Esophagus squamous epithelium (tissue), 5 donors: Measurements from ENCODE around the gene THEM5. TPM values are rescaled to one million over a fixed set of nuclear protein-coding genes. Genes with fewer than 3 reads are reported as not detected.
"Not testable (repeated sequence)": the region's sequence is repeated elsewhere in the genome, so short reads cannot be mapped to it uniquely, and the experiment has no call there.

Source experiments
- DNase-seq: peaks from one replicate; lab custom pipeline; 2025; lab: John Stamatoyannopoulos, UW
- H3K27ac ChIP-seq, 4 donors: fragments of 200-600 bp; sonication (generic); one replicate each; pipeline ENCODE4 v1.5.1; 2016 to 2019; ENCODE audit warnings: mild to moderate bottlenecking in 1 of 4
- H3K27me3 ChIP-seq, 4 donors: fragments of 200-600 bp; sonication (generic); 1 replicate in 3 of 4; 2 replicates in 1 of 4; pipeline versions ENCODE4 v1.5.1 to v1.6.0; 2017 to 2021; ENCODE audit warnings: antibody characterized with exemption in 1 of 4
- H3K36me3 ChIP-seq, 3 donors: fragments of 200-600 bp; sonication (generic); one replicate each; pipeline ENCODE4 v1.5.1; 2016 to 2019
- H3K4me1 ChIP-seq, 3 donors: fragments of 200-600 bp; sonication (generic); one replicate each; pipeline ENCODE4 v1.5.1; 2017 to 2019
- H3K4me3 ChIP-seq, 4 donors: fragments of 200-600 bp; sonication (generic); 1 replicate in 3 of 4; 2 replicates in 1 of 4; pipeline ENCODE4 v1.5.1; 2016 to 2019; ENCODE audit warnings: mild to moderate bottlenecking in 2 of 4, moderate library complexity in 1 of 4
- H3K9me3 ChIP-seq, 3 donors: fragments of 200-600 bp; sonication (generic); one replicate each; pipeline ENCODE4 v1.5.1; 2016 to 2019
- POLR2A ChIP-seq, 4 donors: fragments of 450-650 bp; IDR thresholded peaks; one replicate each; pipeline ENCODE4 v1.6.1; 2017; ENCODE audit warnings: antibody characterized with exemption in 4 of 4, mild to moderate bottlenecking in 4 of 4, moderate library complexity in 3 of 4
- WGBS, 2 donors: methylation state at CpG; one replicate each; pipeline ENCODE4 v1.1.5; 2018; 5-methylcytosine and 5-hydroxymethylcytosine counted together
- intact Hi-C: fragments of 100-400 bp; cut with DNase I; formaldehyde crosslinking; loops from one replicate; pipeline ENCODE4 v1.15.0; 2022
- total RNA-seq, 4 donors: library from RNA; depleted of rRNA; stranded (reverse); fragments of >200 nt; gene quantifications; one replicate each; pipeline ENCODE4 v1.1.0, GENCODE V29; 2016
- TF ChIP-seq, protein P1 (sequence below), 6 experiments: fragments of 450-650 bp in 4 of 6; fragments of 200-600 bp in 2 of 6; sonication (generic) in 2 of 6; IDR thresholded peaks; one replicate each; pipeline ENCODE4 v1.5.1; 2016 to 2019; ENCODE audit warnings: antibody characterized with exemption in 6 of 6, mild to moderate bottlenecking in 4 of 6, moderate library complexity in 4 of 6
- donor health status: DM: yes; HTN: yes; CAD: no.

THEM5 gene
- total RNA-seq, 4 donors from 2014 or later = 0.76 to 1.7 TPM; not detected in 2

DNA sequence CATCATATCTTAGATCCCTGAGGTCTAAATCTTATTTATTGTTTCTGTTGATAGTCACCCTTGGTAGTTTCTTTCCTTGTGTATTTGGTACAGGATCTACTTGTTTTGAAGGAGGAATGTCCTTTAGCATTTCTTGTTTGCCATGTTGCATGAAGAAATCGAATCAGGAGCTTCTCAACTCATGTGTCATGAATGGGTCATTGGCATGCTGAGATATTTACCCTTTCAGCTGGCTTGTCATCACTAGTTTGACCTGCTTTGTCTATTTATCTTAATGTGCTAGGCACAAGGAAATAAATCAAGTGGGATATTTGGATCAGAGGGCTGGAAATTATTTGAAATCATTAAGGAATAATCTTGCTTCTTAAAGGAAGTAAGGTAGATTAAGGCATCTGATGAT lies 32.0 kb upstream of the THEM5 start:
- WGBS, 2 donors = 60 to 73% methylated on average over 1 of the region's 1 CpG
- no peak for DNase-seq
- H3K4me3 ChIP-seq = no peak overlapping the region
- H3K27me3 ChIP-seq = no peaks in the 10 kb centered on the region
- peak overlapping the region in 3 of 4 donors; percentile 29 to 49 (median 42) for H3K27ac ChIP-seq
- H3K36me3 ChIP-seq = peaks cover 0 to 4% (median 0%) of the 10 kb centered on the region in 3 donors
- no peaks in the 10 kb centered on the region for H3K9me3 ChIP-seq
- TF ChIP-seq POLR2A (IDR thresholded peaks at IDR 0.05) = no peak
- TF ChIP-seq, protein P1, sequence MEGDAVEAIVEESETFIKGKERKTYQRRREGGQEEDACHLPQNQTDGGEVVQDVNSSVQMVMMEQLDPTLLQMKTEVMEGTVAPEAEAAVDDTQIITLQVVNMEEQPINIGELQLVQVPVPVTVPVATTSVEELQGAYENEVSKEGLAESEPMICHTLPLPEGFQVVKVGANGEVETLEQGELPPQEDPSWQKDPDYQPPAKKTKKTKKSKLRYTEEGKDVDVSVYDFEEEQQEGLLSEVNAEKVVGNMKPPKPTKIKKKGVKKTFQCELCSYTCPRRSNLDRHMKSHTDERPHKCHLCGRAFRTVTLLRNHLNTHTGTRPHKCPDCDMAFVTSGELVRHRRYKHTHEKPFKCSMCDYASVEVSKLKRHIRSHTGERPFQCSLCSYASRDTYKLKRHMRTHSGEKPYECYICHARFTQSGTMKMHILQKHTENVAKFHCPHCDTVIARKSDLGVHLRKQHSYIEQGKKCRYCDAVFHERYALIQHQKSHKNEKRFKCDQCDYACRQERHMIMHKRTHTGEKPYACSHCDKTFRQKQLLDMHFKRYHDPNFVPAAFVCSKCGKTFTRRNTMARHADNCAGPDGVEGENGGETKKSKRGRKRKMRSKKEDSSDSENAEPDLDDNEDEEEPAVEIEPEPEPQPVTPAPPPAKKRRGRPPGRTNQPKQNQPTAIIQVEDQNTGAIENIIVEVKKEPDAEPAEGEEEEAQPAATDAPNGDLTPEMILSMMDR (IDR thresholded peaks at IDR 0.05) = no peak
- H3K4me1 ChIP-seq = peaks cover 0 to 28% (median 0%) of the 10 kb centered on the region in 3 donors
- intact Hi-C loops = no loop called here

DNA sequence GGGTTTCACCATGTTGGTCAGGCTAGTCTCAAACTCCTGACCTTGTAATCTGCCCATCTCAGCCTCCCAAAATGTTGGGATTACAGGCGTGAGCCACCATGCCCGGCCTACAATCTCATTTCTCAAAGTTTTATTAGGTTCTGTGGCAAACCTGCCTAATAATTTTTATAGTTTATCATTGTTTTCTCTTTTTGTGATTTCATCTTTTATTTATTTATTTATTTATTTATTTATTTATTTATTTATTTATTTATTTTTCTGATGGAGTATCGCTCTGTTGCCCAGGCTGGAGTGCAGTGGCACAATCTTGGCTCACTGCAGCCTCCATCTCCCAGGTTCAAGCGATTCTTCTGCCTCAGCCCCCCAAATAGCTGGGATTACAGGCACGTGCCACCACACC lies 31.4 kb upstream of the THEM5 start:
- DNase-seq, H3K9me3 ChIP-seq, H3K36me3 ChIP-seq, intact Hi-C loops, H3K27me3 ChIP-seq, H3K4me3 ChIP-seq: not testable (repeated sequence)
- H3K4me1 ChIP-seq = peaks cover 0 to 28% (median 0%) of the 10 kb centered on the region in 3 donors
- WGBS, 2 donors = 96% methylated on average over 5 of the region's 5 CpGs
- H3K27ac ChIP-seq = peak overlapping the region in 3 of 4 donors; percentile 29 to 49 (median 42)

DNA sequence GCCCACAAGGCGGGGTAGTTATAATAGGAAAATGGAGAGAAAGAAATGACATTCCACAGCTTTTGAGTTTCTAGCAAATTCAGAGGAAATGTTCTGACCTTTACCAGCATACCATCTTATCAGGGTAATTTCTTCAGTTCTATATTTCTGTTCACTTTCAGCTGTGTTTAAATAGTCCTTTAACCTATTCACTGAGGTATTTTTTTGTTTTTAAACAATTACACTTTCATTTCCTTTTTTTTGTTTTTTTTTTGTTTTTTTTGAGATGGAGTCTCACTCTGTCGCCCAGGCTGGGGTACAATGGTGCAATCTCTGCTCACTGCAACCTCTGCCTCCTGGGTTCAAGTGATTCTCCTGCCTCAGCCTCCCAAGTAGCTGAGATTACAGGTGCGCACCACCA lies 30.9 kb upstream of the THEM5 start:
- H3K36me3 ChIP-seq, H3K27me3 ChIP-seq, H3K9me3 ChIP-seq, intact Hi-C loops, DNase-seq, H3K27ac ChIP-seq, H3K4me3 ChIP-seq: not testable (repeated sequence)
- WGBS, 2 donors = 90 to 91% methylated on average over 3 of the region's 3 CpGs
- peaks cover 0 to 28% (median 0%) of the 10 kb centered on the region in 3 donors for H3K4me1 ChIP-seq

- WGBS, 2 donors = 86 to 100% methylated on average over 1 to 4 of the region's 4 CpGs
- H3K27me3 ChIP-seq, H3K27ac ChIP-seq, intact Hi-C loops, H3K9me3 ChIP-seq, DNase-seq, H3K4me3 ChIP-seq, H3K36me3 ChIP-seq: not testable (repeated sequence)
- H3K4me1 ChIP-seq = peaks cover 0 to 28% (median 0%) of the 10 kb centered on the region in 3 donors
Observed at GRCh38 chr1:151883898-151884297, 30.4 kb upstream of the THEM5 start.

- H3K27me3 ChIP-seq, H3K4me3 ChIP-seq, intact Hi-C loops, H3K36me3 ChIP-seq, DNase-seq, H3K9me3 ChIP-seq, H3K27ac ChIP-seq: not testable (repeated sequence)
- WGBS, 2 donors = 86 to 97% methylated on average over 5 of the region's 5 CpGs
- H3K4me1 ChIP-seq = peaks cover 0 to 28% (median 0%) of the 10 kb centered on the region in 3 donors
Observed at GRCh38 chr1:151882918-151883317, 29.4 kb upstream of the THEM5 start.

DNA sequence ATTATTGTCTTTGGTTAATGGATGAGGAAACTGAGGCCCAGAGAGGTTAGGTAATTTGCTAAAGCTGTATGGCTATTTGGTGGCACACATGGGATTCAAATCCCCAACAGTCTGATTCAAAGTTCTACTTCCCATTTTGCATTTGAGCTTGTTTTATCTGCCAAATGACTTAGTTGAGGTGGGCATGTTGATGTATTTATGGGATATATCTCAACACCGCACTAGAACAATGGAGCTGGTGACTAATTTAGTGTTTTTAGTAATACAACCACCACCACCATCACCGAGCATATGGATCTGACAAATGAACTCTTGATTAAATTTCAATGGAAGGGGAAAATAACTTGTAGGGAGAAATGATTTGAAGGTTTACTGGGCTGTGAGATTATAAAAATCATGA lies 29.0 kb upstream of the THEM5 start:
- H3K4me1 ChIP-seq = peaks cover 0 to 25% (median 0%) of the 10 kb centered on the region in 3 donors
- intact Hi-C loops = no loop called here
- no peak overlapping the region for H3K4me3 ChIP-seq
- no peak overlapping the region for H3K27ac ChIP-seq
- H3K27me3 ChIP-seq = no peaks in the 10 kb centered on the region
- no peaks in the 10 kb centered on the region for H3K9me3 ChIP-seq
- WGBS, 2 donors = 67 to 73% methylated on average over 2 of the region's 2 CpGs
- no peak for TF ChIP-seq POLR2A (IDR thresholded peaks at IDR 0.05)
- TF ChIP-seq, protein P1 (IDR thresholded peaks at IDR 0.05) = no peak
- no peak for DNase-seq
- H3K36me3 ChIP-seq = peaks cover 0 to 7% (median 0%) of the 10 kb centered on the region in 3 donors

DNA sequence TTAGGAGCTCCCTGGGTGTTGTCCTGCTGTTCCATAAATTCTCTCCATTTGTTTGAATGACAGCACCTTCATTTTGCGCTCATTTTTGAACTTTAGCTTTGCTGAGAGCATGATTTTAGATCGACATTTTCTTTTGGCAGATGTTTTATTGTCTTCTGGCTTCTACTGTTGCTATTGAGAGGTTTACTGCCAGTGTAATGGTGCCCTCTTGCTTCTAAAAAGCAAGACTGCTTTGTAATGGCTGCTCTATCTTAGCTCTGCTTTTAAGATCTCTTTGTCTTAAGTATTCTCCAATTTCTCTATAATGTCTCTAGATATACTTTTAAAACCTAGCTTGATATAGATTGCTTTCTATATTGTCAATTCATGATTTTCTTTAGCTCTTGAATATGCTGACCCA lies 28.0 kb upstream of the THEM5 start:
- no peak for DNase-seq
- Histone ChIP-seq H3K36me3 (peaks cover 0 to 12% (median 0%) of the 10 kb centered on the region in 3 donors), H3K27me3 (no peaks in the 10 kb centered on the region), H3K9me3 (no peaks in the 10 kb centered on the region), H3K27ac (no peak overlapping the region), H3K4me3 (no peak overlapping the region), H3K4me1 (peaks cover 0 to 15% (median 0%) of the 10 kb centered on the region in 3 donors)
- no peak for TF ChIP-seq POLR2A (IDR thresholded peaks at IDR 0.05)
- TF ChIP-seq, protein P1 (IDR thresholded peaks at IDR 0.05) = peak in 4 of 6 experiments; percentile 6 to 42 (median 19)
- 38 to 54% methylated on average over 2 of the region's 2 CpGs for WGBS, 2 donors
- intact Hi-C loops = no loop called here
